LNCaP clone FGC (cell line): ENCODE data around the gene PINK1.

Experiments used
- DNase-seq: peaks from one replicate; pipeline ENCODE4 v3.0.0-alpha.2; 2011; ENCODE audit warnings: low read depth
- H3K4me3 ChIP-seq: 2 replicates; pipeline ENCODE4 v1.5.1; 2011; ENCODE audit warnings: mild to moderate bottlenecking, low read depth, low read length, control low read depth
- TF ChIP-seq, protein P1 (sequence below): IDR thresholded peaks from 2 replicates; pipeline ENCODE4 v1.5.1; 2012; ENCODE audit warnings: mild to moderate bottlenecking; ENCODE audit not compliant: control insufficient read depth, insufficient read depth; ENCODE audit errors: extremely low read depth

The PINK1 gene

GRCh38 chr1:20658166-20658915 lies 25.1 kb downstream of the PINK1 start:
- DNase-seq = no peak
- no peak overlapping the region for H3K4me3 ChIP-seq
- TF ChIP-seq, protein P1, sequence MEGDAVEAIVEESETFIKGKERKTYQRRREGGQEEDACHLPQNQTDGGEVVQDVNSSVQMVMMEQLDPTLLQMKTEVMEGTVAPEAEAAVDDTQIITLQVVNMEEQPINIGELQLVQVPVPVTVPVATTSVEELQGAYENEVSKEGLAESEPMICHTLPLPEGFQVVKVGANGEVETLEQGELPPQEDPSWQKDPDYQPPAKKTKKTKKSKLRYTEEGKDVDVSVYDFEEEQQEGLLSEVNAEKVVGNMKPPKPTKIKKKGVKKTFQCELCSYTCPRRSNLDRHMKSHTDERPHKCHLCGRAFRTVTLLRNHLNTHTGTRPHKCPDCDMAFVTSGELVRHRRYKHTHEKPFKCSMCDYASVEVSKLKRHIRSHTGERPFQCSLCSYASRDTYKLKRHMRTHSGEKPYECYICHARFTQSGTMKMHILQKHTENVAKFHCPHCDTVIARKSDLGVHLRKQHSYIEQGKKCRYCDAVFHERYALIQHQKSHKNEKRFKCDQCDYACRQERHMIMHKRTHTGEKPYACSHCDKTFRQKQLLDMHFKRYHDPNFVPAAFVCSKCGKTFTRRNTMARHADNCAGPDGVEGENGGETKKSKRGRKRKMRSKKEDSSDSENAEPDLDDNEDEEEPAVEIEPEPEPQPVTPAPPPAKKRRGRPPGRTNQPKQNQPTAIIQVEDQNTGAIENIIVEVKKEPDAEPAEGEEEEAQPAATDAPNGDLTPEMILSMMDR = no peak

DNA sequence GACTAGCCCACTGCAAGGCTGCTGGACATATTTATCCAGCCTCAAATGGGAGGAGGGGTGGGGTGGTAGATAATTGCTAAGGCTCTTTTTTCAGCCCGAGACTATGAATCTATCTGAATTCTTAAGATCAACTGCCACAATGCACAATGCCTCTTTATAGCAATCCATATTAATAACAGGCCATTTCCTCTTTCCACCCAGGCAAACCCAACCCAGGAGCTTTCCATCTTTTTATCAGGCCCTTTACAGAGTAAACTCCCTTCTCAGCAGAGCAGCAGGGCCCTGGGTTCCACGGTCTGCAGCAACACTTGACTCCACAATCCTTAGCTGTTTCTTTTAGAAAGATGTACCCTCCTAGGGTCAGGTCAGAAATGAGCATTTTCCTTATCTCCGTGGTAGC lies 27.1 kb downstream of the PINK1 start:
- TF ChIP-seq, protein P1 = no peak
- H3K4me3 ChIP-seq = peak overlapping the region; percentile 87
- DNase-seq = no peak

DNA sequence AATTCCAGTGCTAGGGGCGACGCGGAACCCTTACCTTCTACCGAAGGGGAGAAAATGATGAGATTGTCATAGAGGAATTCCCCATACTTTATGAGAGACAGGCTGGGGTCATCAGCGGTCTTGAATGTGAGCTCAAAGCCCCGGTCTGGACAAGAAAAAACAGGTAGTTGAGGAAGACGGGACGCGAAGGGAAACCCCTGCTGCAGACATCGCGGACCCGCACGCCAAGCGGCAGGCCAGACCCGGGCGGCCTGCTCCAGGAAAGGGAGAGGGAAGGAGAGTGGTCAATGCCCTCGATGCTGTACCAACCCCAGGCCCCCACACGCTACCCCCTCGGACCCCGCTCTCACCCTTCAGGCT lies 27.6 kb downstream of the PINK1 start:
- TF ChIP-seq, protein P1 = no peak
- peak overlapping the region; percentile 87 for H3K4me3 ChIP-seq
- no peak for DNase-seq

DNA sequence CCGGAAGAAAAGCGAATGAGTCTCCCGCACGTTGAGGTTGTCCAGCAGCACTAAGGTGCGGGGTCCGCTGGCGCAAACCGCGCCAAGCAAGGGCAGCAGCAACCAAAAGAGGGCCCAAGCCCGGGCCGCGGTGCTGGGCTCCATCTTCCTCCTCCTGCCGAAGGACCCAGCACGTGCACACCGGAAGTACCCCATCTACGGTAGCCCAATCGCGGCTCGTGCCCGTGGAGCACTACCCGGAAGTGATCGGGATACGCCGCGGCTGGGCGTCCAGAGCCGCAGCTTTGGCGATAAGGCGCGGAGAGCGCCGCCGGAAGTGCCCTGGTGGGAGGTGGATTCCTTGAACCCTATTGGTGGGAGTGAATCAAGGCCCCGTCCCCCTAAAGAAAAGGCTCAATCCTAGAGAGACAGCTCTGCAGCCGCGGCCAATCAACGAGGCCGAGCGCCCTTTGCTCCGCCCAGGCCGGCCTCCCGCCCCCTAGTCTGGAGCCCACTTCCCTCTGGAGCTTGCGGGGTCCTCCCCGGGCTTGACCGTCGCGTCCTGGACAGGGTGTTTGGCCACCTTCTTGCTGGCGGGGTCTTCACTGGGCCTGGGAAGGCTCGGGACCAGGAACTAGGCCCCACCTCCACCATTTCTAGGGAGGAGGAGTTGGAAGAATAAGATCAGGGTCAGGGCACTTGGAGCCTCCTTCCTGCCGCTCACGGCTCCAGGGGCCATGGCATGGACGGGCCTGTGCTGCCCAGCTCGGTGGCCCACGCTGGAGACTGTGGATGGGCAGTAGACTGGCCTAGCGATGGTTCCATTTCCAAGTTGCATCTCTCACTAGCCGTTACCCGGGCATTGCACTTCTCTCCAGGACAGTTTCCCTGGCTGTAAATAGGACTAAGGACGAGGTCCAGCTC lies 28.2 kb downstream of the PINK1 start, which contains the start of gene DDOST:
Gene DDOST (minus strand): TSS at position 163 of the 903 bp plus-strand sequence. CDS start 19 bp downstream, at position 144.
- peak; percentile 88 for DNase-seq
- H3K4me3 ChIP-seq = peak within 1 kb of the TSS; percentile 87
- TF ChIP-seq, protein P1 = no peak

DNA sequence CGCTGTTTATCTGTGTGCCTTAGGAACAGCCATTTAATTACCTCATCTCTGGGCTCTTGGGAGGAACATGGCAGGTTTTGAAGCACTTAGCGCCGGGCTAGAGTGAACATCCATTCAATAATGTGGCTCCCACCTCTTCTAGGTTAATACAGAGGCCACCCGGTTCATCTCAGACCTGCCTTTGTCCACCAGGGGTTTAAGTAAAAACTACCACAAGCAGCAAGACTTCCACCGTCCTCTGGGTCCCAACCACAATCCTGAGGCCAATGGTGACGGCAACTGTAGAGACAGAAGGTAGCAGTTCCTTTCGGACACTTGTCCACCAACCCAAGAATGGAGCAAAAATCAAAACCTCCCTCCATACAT lies 28.8 kb downstream of the PINK1 start:
- no peak for DNase-seq
- TF ChIP-seq, protein P1 = no peak
- peak overlapping the region; percentile 87 for H3K4me3 ChIP-seq

- no peak for DNase-seq
- H3K4me3 ChIP-seq = no peak overlapping the region
- TF ChIP-seq, protein P1 = no peak
These were observed 30.1 kb downstream of the PINK1 start for GRCh38 chr1:20663365-20663764.
